Effector memory CD4-positive, alpha-beta T cell (primary cell): Measurements from ENCODE around the gene HOGA1.
"Not testable (repeated sequence)": the region's sequence is repeated elsewhere in the genome, so short reads cannot be mapped to it uniquely, and the experiment has no call there.

Experiments used
- DNase-seq, 3 donors: peaks; one replicate each; pipeline ENCODE4 v3.0.0-alpha.2; 2020
- H3K27ac ChIP-seq: 2 replicates; pipeline ENCODE4 v1.7.0; 2013; ENCODE audit warnings: mild to moderate bottlenecking, low read length, moderate library complexity; ENCODE audit not compliant: insufficient read depth, poor library complexity, severe bottlenecking
- H3K27me3 ChIP-seq: replicated peaks from 2 replicates; pipeline ENCODE4 v1.7.0; 2013; ENCODE audit warnings: mild to moderate bottlenecking, low read length; ENCODE audit not compliant: insufficient read depth, control insufficient read depth, poor library complexity, severe bottlenecking
- H3K36me3 ChIP-seq: 2 replicates; pipeline ENCODE4 v1.7.0; 2013; ENCODE audit warnings: mild to moderate bottlenecking, low read length, moderate library complexity; ENCODE audit not compliant: control insufficient read depth, insufficient read depth
- H3K4me1 ChIP-seq: 2 replicates; pipeline ENCODE4 v1.7.0; 2013; ENCODE audit warnings: low read length, mild to moderate bottlenecking; ENCODE audit not compliant: control insufficient read depth, insufficient read depth, poor library complexity, severe bottlenecking
- H3K4me3 ChIP-seq: 2 replicates; pipeline ENCODE4 v1.7.0; 2013; ENCODE audit warnings: low read length, low read depth, mild to moderate bottlenecking; ENCODE audit not compliant: insufficient read depth, poor library complexity, severe bottlenecking
- H3K9me3 ChIP-seq: 2 replicates; pipeline ENCODE4 v1.7.0; 2013; ENCODE audit warnings: mild to moderate bottlenecking, low read length, moderate library complexity; ENCODE audit not compliant: control insufficient read depth

HOGA1 gene

DNA sequence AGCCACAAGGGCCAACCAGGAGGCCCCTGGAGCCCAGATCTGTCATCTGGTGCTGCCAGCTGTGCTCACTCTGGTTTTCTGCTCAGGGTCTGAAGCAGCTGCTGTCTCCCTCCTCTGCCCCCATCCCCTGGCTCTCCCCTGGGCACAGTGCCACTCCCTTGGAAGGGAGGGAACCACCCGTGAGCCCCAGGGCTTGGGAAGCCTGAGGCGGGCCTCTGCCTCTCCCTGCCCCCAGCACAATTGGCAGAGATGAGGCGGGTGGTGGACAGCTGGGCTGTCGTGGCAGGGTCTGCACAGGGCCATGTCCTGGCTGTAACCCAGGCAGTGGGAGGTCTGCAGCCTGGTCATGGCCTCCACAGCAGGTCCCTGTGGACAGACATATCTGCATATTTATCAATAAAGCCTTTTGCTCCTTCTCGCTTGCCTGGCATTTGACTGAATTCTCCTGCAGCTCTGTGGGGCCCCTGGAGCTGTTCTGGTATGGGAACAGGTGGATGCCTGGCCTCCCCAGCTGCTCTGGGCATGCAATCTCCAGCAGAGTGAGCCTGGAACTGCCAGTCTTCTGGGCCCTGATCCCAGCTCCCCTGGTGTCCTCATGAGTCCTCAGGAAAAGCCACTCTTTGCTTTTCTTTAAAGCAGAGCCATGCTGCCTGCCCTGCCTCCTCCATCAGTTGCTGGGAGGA lies 13.3 kb upstream of the HOGA1 start:
- Histone ChIP-seq H3K36me3 (no peaks in the 10 kb centered on the region), H3K9me3 (no peaks in the 10 kb centered on the region), H3K4me1 (no peaks in the 10 kb centered on the region), H3K27me3 (no peaks in the 10 kb centered on the region), H3K27ac (no peak overlapping the region), H3K4me3 (no peak overlapping the region)
- no peak for DNase-seq

DNA sequence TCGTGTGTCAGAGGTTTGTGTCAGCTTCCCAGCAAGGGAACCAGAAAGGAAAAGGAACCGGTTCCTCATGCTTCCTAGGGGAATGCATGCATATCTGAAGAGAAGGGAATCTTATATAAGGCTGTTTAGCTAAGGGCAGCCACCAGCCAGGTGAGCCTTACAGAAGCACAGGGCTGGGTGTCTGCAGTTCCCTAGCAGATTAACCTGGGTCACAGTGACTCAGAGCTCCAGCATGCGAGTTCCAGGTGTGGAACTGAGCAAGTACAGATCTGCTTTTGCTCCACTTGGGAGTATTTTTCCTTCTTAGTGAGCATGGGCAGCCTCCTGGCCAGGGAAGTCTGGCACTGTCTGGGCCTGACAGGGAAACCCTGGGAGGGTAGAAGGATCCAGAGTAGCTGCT lies 12.6 kb upstream of the HOGA1 start:
- no peak for DNase-seq
- H3K4me1 ChIP-seq = no peaks in the 10 kb centered on the region
- H3K27ac ChIP-seq = no peak overlapping the region
- no peaks in the 10 kb centered on the region for H3K27me3 ChIP-seq
- no peaks in the 10 kb centered on the region for H3K36me3 ChIP-seq
- no peak overlapping the region for H3K4me3 ChIP-seq
- H3K9me3 ChIP-seq = no peaks in the 10 kb centered on the region

GRCh38 chr10:97572214-97572989 lies 11.8 kb upstream of the HOGA1 start, which contains the start of gene ANKRD2:
Gene ANKRD2 (plus strand): TSS chr10:97572779. CDS start chr10:97572789, 10 bp downstream.
- Histone ChIP-seq H3K27me3 (no peaks in the 10 kb centered on the region), H3K9me3 (no peaks in the 10 kb centered on the region), H3K36me3 (no peaks in the 10 kb centered on the region), H3K4me3 (no peak within 1 kb of the TSS), H3K4me1 (no peaks in the 10 kb centered on the region), H3K27ac (no peak within 1 kb of the TSS)
- DNase-seq = peak in 1 of 3 donors; percentile 11

- no peak for DNase-seq
- Histone ChIP-seq H3K27me3 (no peaks in the 10 kb centered on the region), H3K36me3 (no peaks in the 10 kb centered on the region), H3K9me3 (no peaks in the 10 kb centered on the region), H3K27ac (no peak overlapping the region), H3K4me1 (no peaks in the 10 kb centered on the region), H3K4me3 (no peak overlapping the region)
These were observed 11.2 kb upstream of the HOGA1 start for GRCh38 chr10:97573021-97573420.

DNA sequence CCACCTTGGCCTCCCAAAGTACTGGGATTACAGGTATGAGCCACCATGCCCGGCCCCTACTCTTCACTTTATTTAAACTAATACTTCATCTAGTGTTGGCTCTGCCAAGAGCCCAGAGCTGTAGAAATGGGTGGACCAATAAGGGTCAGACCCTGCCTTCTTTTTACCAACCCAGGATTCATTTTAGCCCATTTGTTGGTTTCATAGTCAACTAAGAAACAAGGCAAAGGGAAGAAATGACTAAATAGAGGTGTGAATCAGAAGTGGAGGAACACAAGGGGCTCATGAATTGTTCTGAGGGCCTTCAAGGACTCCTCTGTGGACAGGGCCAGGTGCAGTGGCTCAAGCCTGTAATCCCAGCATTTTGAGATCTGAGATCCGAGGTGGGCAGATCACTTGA lies 10.5 kb upstream of the HOGA1 start:
- Histone ChIP-seq H3K27ac (no peak overlapping the region), H3K4me3 (no peak overlapping the region)
- no peak for DNase-seq

DNA sequence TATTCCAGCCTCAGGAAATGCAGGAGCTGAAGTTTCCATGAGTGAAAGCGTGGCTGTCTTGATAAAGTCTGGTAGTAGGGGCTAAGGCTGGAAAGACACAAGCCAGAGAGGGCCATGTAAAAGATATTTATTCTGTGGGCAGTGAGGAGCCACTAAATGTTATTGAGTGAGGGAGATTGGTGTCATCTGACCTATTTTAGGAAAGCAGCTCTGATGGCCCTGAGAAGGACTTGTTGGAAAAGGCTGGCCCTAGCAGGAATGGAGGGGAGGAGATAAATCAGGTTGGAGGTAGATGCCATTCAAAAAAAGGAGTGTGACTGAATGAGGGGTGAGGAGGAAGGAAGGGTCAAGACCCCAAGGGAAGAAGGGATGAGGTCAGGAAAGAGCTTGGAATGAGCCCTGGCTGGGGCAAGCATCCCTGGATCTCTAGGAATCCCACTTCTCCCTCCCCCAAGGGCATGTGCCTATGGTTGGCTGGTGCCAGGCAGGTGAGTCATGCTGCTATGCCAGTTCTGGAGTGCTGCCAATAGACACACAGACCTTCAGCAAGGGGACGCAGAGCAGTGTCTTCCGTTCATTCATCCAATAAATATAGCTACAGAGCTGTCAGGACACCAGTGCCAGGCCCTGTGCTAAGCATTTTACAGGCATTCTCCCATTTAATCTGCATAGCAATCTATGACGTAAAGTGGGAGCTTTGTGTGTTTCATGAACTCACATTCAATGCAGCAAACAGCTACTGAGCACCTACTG lies 9.6 kb upstream of the HOGA1 start:
- H3K27ac ChIP-seq = no peak overlapping the region
- no peaks in the 10 kb centered on the region for H3K9me3 ChIP-seq
- H3K27me3 ChIP-seq = no peaks in the 10 kb centered on the region
- no peak overlapping the region for H3K4me3 ChIP-seq
- H3K4me1 ChIP-seq = no peaks in the 10 kb centered on the region
- DNase-seq = no peak
- H3K36me3 ChIP-seq = no peaks in the 10 kb centered on the region

More for the DNA sequence above, 10.5 kb upstream of the HOGA1 start:
- H3K9me3 ChIP-seq = no peaks in the 10 kb centered on the region
- no peaks in the 10 kb centered on the region for H3K27me3 ChIP-seq
- no peaks in the 10 kb centered on the region for H3K36me3 ChIP-seq
- no peaks in the 10 kb centered on the region for H3K4me1 ChIP-seq

DNA sequence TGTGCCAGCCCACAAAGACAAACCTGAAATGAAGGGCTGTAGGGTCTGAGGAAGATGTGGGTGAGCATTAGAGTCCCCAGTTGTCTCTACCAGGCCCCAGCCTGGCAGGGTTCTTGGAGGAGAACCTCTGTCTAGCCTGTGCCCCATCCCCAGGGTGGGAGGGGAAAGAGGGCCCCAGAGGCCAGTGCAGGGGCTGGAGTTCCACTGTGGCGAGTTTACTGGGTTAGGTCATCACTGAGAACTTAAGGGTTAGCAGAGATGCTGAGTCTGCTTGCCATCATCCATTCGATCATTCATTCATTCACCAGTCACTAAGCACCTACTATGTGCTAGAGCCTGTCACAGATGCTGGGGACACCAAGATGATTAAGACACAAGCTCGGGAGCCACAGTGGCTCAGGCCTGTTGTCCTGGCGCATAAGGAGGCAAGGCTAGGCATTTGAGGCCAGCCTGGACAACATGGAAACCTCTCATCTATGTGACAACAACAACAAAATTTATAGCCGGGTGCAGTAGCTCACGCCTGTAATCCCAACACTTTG lies 9.0 kb upstream of the HOGA1 start:
- Histone ChIP-seq H3K36me3 (no peaks in the 10 kb centered on the region), H3K9me3 (no peaks in the 10 kb centered on the region), H3K4me1 (no peaks in the 10 kb centered on the region), H3K27me3 (no peaks in the 10 kb centered on the region), H3K27ac (no peak overlapping the region), H3K4me3 (no peak overlapping the region)
- DNase-seq = no peak

- not testable (repeated sequence) for H3K27ac ChIP-seq, H3K4me1 ChIP-seq, H3K9me3 ChIP-seq, DNase-seq, H3K4me3 ChIP-seq, H3K27me3 ChIP-seq, H3K36me3 ChIP-seq
These were observed 7.7 kb upstream of the HOGA1 start for GRCh38 chr10:97576487-97576886.

DNA sequence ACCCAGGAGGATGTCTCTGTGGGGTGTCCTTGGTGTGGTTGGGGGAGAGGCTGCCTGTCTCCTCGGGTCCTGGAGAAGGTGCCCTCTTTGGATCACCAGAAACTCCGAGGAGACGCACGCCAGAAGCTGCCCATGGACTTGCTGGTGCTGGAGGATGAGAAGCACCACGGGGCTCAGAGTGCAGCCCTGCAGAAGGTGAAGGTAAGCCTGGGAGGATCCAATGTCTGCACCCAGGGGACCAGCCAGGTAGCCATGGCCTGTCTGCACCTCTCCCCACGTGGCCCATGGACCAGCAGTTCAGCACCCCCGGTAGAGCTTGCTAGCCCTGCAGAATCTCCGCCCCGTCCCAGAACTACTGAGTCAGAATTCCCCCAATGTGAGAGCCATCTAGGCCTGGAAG lies 6.5 kb upstream of the HOGA1 start:
- no peaks in the 10 kb centered on the region for H3K27me3 ChIP-seq
- no peak overlapping the region for H3K4me3 ChIP-seq
- no peaks in the 10 kb centered on the region for H3K9me3 ChIP-seq
- no peak for DNase-seq
- no peaks in the 10 kb centered on the region for H3K36me3 ChIP-seq
- H3K4me1 ChIP-seq = no peaks in the 10 kb centered on the region
- no peak overlapping the region for H3K27ac ChIP-seq
